Type B pancreatic cell (in vitro differentiated cells): Measurements from ENCODE around the gene KRTAP4-9. TPM values are rescaled to one million over a fixed set of nuclear protein-coding genes. Genes with fewer than 3 reads are reported as not detected.
"Not testable (repeated sequence)": the region's sequence is repeated elsewhere in the genome, so short reads cannot be mapped to it uniquely, and the experiment has no call there.

Source experiments
- DNase-seq: peaks from one replicate; pipeline ENCODE4 v3.0.0; 2021; ENCODE audit warnings: mixed read lengths; ENCODE audit not compliant: unreplicated experiment; ENCODE audit errors: extremely low spot score
- H3K27ac Mint-ChIP-seq: 2 replicates; pipeline ENCODE4 v1.8.0; 2021; ENCODE audit warnings: mild to moderate bottlenecking, mixed read lengths
- H3K27me3 Mint-ChIP-seq: 2 replicates; pipeline ENCODE4 v1.8.0; 2021; ENCODE audit warnings: mixed read lengths
- H3K36me3 Mint-ChIP-seq: 2 replicates; pipeline ENCODE4 v1.8.0; 2021; ENCODE audit warnings: mixed read lengths
- H3K4me1 Mint-ChIP-seq: one replicate; pipeline ENCODE4 v1.8.0; 2021; ENCODE audit warnings: mixed read lengths; ENCODE audit not compliant: unreplicated experiment
- H3K4me3 Mint-ChIP-seq: 2 replicates; pipeline ENCODE4 v1.8.0; 2021; ENCODE audit warnings: mild to moderate bottlenecking, mixed read lengths
- H3K9me3 Mint-ChIP-seq: 2 replicates; pipeline ENCODE4 v1.8.0; 2021; ENCODE audit warnings: mixed read lengths
- total RNA-seq: library from RNA; stranded (reverse); gene quantifications from 2 replicates; pipeline ENCODE4 v1.2.1, GENCODE V29; 2021; ENCODE audit warnings: low replicate concordance
- TF ChIP-seq, protein P1 (sequence below): fragments of 200-600 bp; sonication (generic); conservative IDR thresholded peaks from 2 replicates; pipeline ENCODE4 v1.5.0; 2021; ENCODE audit warnings: antibody characterized with exemption, mild to moderate bottlenecking

KRTAP4-9 gene
- total RNA-seq, 1 donor from 2014 or later, result not detected

DNA sequence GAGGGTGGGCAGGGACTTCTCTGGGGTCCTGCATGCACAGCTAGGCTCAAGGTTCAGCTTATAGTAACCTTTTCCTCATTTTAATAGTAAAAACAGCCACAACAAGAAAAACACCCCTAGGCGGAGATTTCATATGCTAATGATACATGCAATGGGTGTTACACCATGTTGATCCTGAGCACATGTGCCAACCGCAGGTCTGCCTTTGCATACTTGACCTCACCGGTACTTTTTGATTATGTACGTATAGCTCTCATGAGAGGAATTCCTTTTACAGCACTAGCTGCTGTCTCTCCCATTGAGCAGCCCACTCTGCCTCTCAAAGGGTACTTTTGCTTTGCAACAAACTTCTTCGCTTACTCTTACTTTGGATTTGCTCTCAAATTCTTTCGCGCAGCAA lies 9.1 kb upstream of the KRTAP4-9 start:
- peaks cover 10% of the 10 kb centered on the region for H3K4me1 Mint-ChIP-seq
- H3K9me3 Mint-ChIP-seq, result peaks cover 6% of the 10 kb centered on the region
- H3K4me3 Mint-ChIP-seq, result no peak overlapping the region
- no peak for DNase-seq
- no peak overlapping the region for H3K27ac Mint-ChIP-seq
- H3K36me3 Mint-ChIP-seq, result peaks cover 5% of the 10 kb centered on the region
- H3K27me3 Mint-ChIP-seq, result no peaks in the 10 kb centered on the region
- TF ChIP-seq, protein P1, sequence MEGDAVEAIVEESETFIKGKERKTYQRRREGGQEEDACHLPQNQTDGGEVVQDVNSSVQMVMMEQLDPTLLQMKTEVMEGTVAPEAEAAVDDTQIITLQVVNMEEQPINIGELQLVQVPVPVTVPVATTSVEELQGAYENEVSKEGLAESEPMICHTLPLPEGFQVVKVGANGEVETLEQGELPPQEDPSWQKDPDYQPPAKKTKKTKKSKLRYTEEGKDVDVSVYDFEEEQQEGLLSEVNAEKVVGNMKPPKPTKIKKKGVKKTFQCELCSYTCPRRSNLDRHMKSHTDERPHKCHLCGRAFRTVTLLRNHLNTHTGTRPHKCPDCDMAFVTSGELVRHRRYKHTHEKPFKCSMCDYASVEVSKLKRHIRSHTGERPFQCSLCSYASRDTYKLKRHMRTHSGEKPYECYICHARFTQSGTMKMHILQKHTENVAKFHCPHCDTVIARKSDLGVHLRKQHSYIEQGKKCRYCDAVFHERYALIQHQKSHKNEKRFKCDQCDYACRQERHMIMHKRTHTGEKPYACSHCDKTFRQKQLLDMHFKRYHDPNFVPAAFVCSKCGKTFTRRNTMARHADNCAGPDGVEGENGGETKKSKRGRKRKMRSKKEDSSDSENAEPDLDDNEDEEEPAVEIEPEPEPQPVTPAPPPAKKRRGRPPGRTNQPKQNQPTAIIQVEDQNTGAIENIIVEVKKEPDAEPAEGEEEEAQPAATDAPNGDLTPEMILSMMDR, result no peak

DNA sequence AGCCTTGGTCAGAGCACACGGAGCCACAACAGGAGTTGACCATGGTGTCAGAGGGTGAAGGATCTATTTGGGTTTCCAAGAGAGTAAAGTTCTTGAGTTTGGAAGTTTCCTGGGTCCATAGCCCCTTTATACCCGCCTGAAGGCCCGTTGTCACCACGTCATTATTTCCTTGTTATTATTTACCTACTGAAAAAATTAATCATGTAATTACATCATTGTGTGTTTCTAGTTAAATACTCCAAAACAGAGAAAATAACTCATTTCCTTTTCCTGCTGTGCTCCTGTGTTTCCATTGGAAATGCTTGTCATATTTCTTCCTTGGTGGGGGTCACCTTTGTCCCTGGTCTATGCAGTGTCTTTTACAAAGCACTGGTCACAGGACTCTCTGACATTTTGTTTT lies 7.1 kb upstream of the KRTAP4-9 start, which contains the start of gene KRTAP4-8:
KRTAP4-8 (minus strand) TSS at position 101 of the 400 bp plus-strand sequence; CDS start at position 43, 58 bp downstream.
- no peaks in the 10 kb centered on the region for H3K27me3 Mint-ChIP-seq
- H3K4me1 Mint-ChIP-seq, result peaks cover 10% of the 10 kb centered on the region
- TF ChIP-seq, protein P1, result no peak
- no peak within 1 kb of the TSS for H3K27ac Mint-ChIP-seq
- H3K36me3 Mint-ChIP-seq, result peaks cover 5% of the 10 kb centered on the region
- H3K4me3 Mint-ChIP-seq, result no peak within 1 kb of the TSS
- no peak for DNase-seq
- peaks cover 6% of the 10 kb centered on the region for H3K9me3 Mint-ChIP-seq

DNA sequence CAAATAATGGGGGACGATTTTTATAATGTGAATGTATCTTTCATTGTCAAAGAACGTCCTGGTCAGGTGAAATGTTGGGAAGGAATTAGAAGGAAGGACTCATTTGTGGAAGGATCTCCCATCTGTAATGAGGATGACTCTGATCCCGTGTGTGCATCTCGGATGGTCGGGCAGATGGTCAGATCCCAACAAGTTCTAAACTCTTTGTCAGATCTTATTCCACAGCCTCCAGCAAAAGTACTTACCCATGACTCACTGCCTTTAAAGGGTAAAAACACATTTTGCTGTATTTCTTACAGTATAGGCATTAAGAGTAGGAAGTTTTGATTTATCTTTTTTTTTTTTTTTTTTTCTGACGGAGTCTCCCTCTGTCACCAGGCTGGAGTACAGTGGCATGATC lies 6.7 kb upstream of the KRTAP4-9 start:
- no peak for DNase-seq
- H3K27ac Mint-ChIP-seq, result no peak overlapping the region
- peaks cover 10% of the 10 kb centered on the region for H3K4me1 Mint-ChIP-seq
- peaks cover 5% of the 10 kb centered on the region for H3K36me3 Mint-ChIP-seq
- H3K9me3 Mint-ChIP-seq, result peaks cover 6% of the 10 kb centered on the region
- H3K4me3 Mint-ChIP-seq, result no peak overlapping the region
- H3K27me3 Mint-ChIP-seq, result no peaks in the 10 kb centered on the region
- TF ChIP-seq, protein P1, result no peak

DNA sequence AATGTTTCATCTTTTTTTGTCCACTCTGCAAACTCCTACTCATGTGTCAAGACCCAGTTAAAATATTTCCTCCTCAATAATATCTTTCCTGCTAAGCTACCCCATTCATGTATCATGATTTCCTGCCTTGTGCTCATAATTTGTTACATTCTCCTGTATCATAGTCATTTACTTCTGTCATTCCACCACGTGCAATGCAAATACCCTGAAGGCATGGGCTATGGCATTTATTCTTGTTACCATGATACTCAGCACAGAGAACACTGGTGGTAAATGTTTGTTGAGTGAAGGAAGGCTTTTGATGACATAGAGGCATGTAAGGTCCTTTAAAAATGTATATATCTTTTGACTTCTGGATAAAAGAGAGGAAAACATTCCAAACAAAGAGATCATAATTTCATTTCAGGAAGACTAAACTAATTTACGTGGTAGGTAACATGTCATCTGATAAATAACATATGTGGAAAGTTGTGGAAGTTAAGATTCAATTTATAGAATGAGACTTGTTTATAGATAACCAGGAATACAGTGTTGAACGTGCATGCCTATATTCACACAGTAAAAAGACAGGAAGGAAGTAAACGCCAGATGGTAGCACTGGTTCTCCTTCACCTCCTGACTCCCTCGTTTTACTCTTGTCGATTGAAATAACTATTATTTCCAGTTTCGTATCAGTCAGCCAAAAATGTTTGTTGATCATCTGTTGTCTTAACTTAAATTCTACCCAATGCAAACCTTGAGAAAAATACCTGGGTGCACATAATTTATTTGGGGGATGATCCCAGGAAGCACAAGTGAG lies 5.3 kb upstream of the KRTAP4-9 start:
- peaks cover 13% of the 10 kb centered on the region for H3K4me1 Mint-ChIP-seq
- DNase-seq, H3K9me3 Mint-ChIP-seq, H3K36me3 Mint-ChIP-seq, H3K27me3 Mint-ChIP-seq: not testable (repeated sequence)
- peak overlapping the region; percentile 79 for H3K27ac Mint-ChIP-seq
- peak overlapping the region; percentile 46 for H3K4me3 Mint-ChIP-seq

DNA sequence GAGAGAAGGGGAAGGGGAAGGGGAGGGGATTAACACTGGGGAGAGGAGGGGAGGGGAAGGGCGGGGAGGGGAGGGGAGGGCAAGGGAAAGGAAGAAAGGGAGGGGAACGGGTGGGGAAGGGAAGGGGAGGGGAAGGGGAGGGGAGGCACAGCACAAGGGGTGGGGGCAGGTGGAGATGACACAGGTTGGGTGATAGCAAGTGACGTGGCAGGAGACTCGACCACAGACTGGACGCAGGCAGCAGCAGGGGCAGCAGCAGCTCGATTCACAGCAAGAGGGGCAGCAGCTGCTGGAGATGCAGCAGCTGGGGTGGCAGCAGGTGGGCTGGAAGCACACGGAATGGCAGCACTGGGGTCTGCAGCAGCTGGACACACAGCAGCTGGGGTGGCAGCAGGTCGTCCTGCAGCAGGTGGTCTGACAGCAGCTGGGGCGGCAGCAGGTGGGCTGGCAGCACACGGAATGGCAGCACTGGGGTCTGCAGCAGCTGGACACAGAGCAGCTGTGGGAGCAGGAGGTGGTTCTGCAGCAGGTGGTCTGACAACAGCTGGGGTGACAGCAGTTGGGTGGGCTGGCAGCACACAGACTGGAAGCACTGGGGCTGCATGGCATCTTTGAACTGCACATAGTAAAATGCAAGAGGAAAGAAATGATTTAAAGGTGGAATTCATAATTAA lies 3.5 kb upstream of the KRTAP4-9 start, which contains the start of gene KRTAP4-16:
KRTAP4-16 (minus strand) TSS at position 624 of the 674 bp plus-strand sequence; CDS start at position 624, 0 bp downstream.
- TF ChIP-seq, protein P1, result no peak
- Mint-ChIP-seq H3K9me3 (peaks cover 6% of the 10 kb centered on the region), H3K27me3 (no peaks in the 10 kb centered on the region), H3K4me3 (no peak within 1 kb of the TSS), H3K4me1 (peaks cover 14% of the 10 kb centered on the region), H3K36me3 (peaks cover 5% of the 10 kb centered on the region), H3K27ac (no peak within 1 kb of the TSS)
- DNase-seq, result no peak

DNA sequence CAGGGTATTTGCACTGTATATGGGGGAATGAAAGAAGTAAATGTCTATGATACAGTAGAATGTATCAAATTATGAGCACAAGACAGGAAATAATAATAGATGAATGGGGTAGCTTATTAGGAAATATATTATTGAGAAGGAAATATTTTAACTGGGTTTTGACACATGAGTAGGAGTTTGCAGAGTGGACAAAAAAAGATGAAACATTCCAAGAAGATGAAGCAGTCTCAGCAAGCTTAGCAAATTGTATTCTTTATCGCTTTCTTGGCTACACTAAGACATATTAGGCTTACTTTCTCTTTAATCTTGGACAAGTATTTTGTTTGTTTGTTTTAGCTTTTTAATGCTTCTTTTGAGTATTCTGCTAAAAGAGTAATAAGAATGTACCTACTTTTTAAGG lies 1.3 kb upstream of the KRTAP4-9 start:
- no peak overlapping the region for H3K27ac Mint-ChIP-seq
- TF ChIP-seq, protein P1, result no peak

DNA sequence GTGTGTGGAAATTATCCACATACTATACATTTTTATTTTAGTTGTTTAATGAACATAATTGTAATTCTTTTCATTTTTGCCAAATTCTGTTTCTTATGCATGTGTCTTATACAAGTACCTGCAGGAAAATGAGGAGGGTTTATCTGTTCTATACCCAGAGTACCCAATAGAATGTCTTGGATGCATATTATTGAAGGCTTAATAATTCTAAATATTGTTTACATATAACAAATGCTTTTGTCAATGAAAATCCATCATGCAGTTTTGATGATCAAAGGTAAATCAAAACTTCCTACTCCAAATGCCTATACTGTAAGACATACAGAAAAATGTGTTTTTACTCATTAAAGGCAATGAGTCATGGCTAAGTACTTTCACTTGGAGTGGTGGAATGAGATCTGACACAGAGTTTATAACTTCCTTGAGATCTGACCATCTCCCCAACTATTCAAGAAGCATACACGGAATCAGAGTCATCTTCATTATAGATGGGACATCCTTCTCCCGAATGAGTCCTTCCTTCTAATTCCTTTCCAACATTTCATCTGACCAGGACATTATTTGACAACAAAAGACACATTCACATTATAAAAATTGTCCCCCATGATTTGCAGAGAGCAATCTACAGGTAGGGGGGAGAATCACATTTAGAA lies 677 bp upstream of the KRTAP4-9 start:
- not testable (repeated sequence) for DNase-seq, H3K27ac Mint-ChIP-seq, H3K4me3 Mint-ChIP-seq, H3K36me3 Mint-ChIP-seq, H3K27me3 Mint-ChIP-seq
- Mint-ChIP-seq H3K9me3 (peaks cover 12% of the 10 kb centered on the region), H3K4me1 (peaks cover 14% of the 10 kb centered on the region)

More for the DNA sequence above, 1.3 kb upstream of the KRTAP4-9 start:
- H3K4me3 Mint-ChIP-seq, result no peak overlapping the region
- H3K4me1 Mint-ChIP-seq, result peaks cover 14% of the 10 kb centered on the region
- H3K27me3 Mint-ChIP-seq, result no peaks in the 10 kb centered on the region
- DNase-seq, result no peak
- H3K9me3 Mint-ChIP-seq, result peaks cover 10% of the 10 kb centered on the region
- peaks cover 5% of the 10 kb centered on the region for H3K36me3 Mint-ChIP-seq
